ENCODE data around the gene PAK4.
"Not testable (repeated sequence)": the region's sequence is repeated elsewhere in the genome, so short reads cannot be mapped to it uniquely, and the experiment has no call there.

PAK4 gene

GRCh38 chr19:39110263-39110967, 15.2 kb upstream of the PAK4 start:
- WGBS (ENCODE audit: insufficient coverage), result 24% methylated on average over 13 of the region's 16 CpGs
- Histone ChIP-seq H3K27ac (ENCODE audit: insufficient read depth in 1 of 2, low read depth in 1 of 2, low read length in 2 of 2, poor library complexity in 1 of 2, severe bottlenecking in 2 of 2) (no peak overlapping the region), H3K4me1 (ENCODE audit: control extremely low read depth in 1 of 4, control insufficient read depth in 4 of 4, insufficient read depth in 4 of 4, low read length in 3 of 4) (peaks cover 0 to 5% (median 1%) of the 10 kb centered on the region in 4 experiments), H3K9me3 (ENCODE audit: control extremely low read depth in 1 of 5, control insufficient read depth in 4 of 5, insufficient read depth in 2 of 5, low read depth in 1 of 5, low read length in 4 of 5) (no peaks in the 10 kb centered on the region), H3K4me3 (ENCODE audit: control insufficient read depth in 1 of 7, extremely low read depth in 1 of 7, insufficient read depth in 4 of 7, low read depth in 2 of 7, low read length in 6 of 7) (no peak overlapping the region), H3K36me3 (ENCODE audit: control insufficient read depth in 4 of 4, insufficient read depth in 4 of 4, low read length in 3 of 4) (no peaks in the 10 kb centered on the region), H3K27me3 (replicated peaks in 2 of 5; ENCODE audit: control insufficient read depth in 4 of 5, insufficient read depth in 5 of 5, low read length in 4 of 5) (no peaks in the 10 kb centered on the region)
- ChIA-PET CTCF (interaction anchor here (0.6 to 2.4 kb wide), 13 partner anchors 8 to 161 kb away, joined by 3 to 7 read pairs (median 3); partner anchors contain the start of gene IFNL4), POLR2A (no interaction called here)
- DNase-seq, result peak; percentile 41 to 69 (median 52)

- no peak overlapping the region for H3K4me3 ChIP-seq (ENCODE audit: control insufficient read depth in 1 of 7, extremely low read depth in 1 of 7, insufficient read depth in 4 of 7, low read depth in 2 of 7, low read length in 6 of 7)
- H3K36me3 ChIP-seq (ENCODE audit: control insufficient read depth in 4 of 4, insufficient read depth in 4 of 4, low read length in 3 of 4), result no peaks in the 10 kb centered on the region
- no peak overlapping the region for H3K27ac ChIP-seq (ENCODE audit: insufficient read depth in 1 of 2, low read depth in 1 of 2, low read length in 2 of 2, poor library complexity in 1 of 2, severe bottlenecking in 2 of 2)
- H3K4me1 ChIP-seq (ENCODE audit: control extremely low read depth in 1 of 4, control insufficient read depth in 4 of 4, insufficient read depth in 4 of 4, low read length in 3 of 4), result peaks cover 0 to 5% (median 1%) of the 10 kb centered on the region in 4 experiments
- WGBS (ENCODE audit: insufficient coverage), result 67% methylated on average over 13 of the region's 18 CpGs
- ChIA-PET CTCF (interaction anchor here (2.4 kb wide), 1 partner anchor 12 kb away, joined by 6 read pairs; no protein-coding TSS in a partner anchor), POLR2A (no interaction called here)
- no peaks in the 10 kb centered on the region for H3K9me3 ChIP-seq (ENCODE audit: control extremely low read depth in 1 of 5, control insufficient read depth in 4 of 5, insufficient read depth in 2 of 5, low read depth in 1 of 5, low read length in 4 of 5)
- peak in 1 of 3 donors; percentile 14 for DNase-seq
- H3K27me3 ChIP-seq (replicated peaks in 2 of 5; ENCODE audit: control insufficient read depth in 4 of 5, insufficient read depth in 5 of 5, low read length in 4 of 5), result no peaks in the 10 kb centered on the region
Observed at GRCh38 chr19:39111593-39112199, 13.9 kb upstream of the PAK4 start.

GRCh38 chr19:39112338-39112890, 13.2 kb upstream of the PAK4 start:
- DNase-seq, result no peak
- CTCF ChIA-PET, result interaction anchor here (1.1 kb wide), 1 partner anchor 76 kb away, joined by 3 read pairs; no protein-coding TSS in a partner anchor
- H3K27me3 ChIP-seq (replicated peaks in 2 of 5; ENCODE audit: control insufficient read depth in 4 of 5, insufficient read depth in 5 of 5, low read length in 4 of 5), result no peaks in the 10 kb centered on the region
- 97% methylated on average over 15 of the region's 15 CpGs for WGBS (ENCODE audit: insufficient coverage)
- H3K4me1 ChIP-seq (ENCODE audit: control extremely low read depth in 1 of 4, control insufficient read depth in 4 of 4, insufficient read depth in 4 of 4, low read length in 3 of 4), result peaks cover 0 to 5% (median 1%) of the 10 kb centered on the region in 4 experiments
- no peak overlapping the region for H3K27ac ChIP-seq (ENCODE audit: insufficient read depth in 1 of 2, low read depth in 1 of 2, low read length in 2 of 2, poor library complexity in 1 of 2, severe bottlenecking in 2 of 2)
- no peak overlapping the region for H3K4me3 ChIP-seq (ENCODE audit: control insufficient read depth in 1 of 7, extremely low read depth in 1 of 7, insufficient read depth in 4 of 7, low read depth in 2 of 7, low read length in 6 of 7)
- POLR2A ChIA-PET, result no interaction called here
- no peaks in the 10 kb centered on the region for H3K9me3 ChIP-seq (ENCODE audit: control extremely low read depth in 1 of 5, control insufficient read depth in 4 of 5, insufficient read depth in 2 of 5, low read depth in 1 of 5, low read length in 4 of 5)
- H3K36me3 ChIP-seq (ENCODE audit: control insufficient read depth in 4 of 4, insufficient read depth in 4 of 4, low read length in 3 of 4), result no peaks in the 10 kb centered on the region

- no peak for DNase-seq
- H3K4me3 ChIP-seq (ENCODE audit: control insufficient read depth in 1 of 7, extremely low read depth in 1 of 7, insufficient read depth in 4 of 7, low read depth in 2 of 7, low read length in 6 of 7), result no peak overlapping the region
- H3K4me1 ChIP-seq (ENCODE audit: control extremely low read depth in 1 of 4, control insufficient read depth in 4 of 4, insufficient read depth in 4 of 4, low read length in 3 of 4), result peaks cover 0 to 5% (median 1%) of the 10 kb centered on the region in 4 experiments
- no peaks in the 10 kb centered on the region for H3K9me3 ChIP-seq (ENCODE audit: control extremely low read depth in 1 of 5, control insufficient read depth in 4 of 5, insufficient read depth in 2 of 5, low read depth in 1 of 5, low read length in 4 of 5)
- ChIA-PET POLR2A (no interaction called here), CTCF (interaction anchor here (1.1 kb wide), 1 partner anchor 75 kb away, joined by 3 read pairs; no protein-coding TSS in a partner anchor)
- WGBS (ENCODE audit: insufficient coverage), result 87% methylated on average over 5 of the region's 10 CpGs
- H3K27ac ChIP-seq (ENCODE audit: insufficient read depth in 1 of 2, low read depth in 1 of 2, low read length in 2 of 2, poor library complexity in 1 of 2, severe bottlenecking in 2 of 2), result no peak overlapping the region
- no peaks in the 10 kb centered on the region for H3K27me3 ChIP-seq (replicated peaks in 2 of 5; ENCODE audit: control insufficient read depth in 4 of 5, insufficient read depth in 5 of 5, low read length in 4 of 5)
- no peaks in the 10 kb centered on the region for H3K36me3 ChIP-seq (ENCODE audit: control insufficient read depth in 4 of 4, insufficient read depth in 4 of 4, low read length in 3 of 4)
Observed at GRCh38 chr19:39113199-39113598, 12.4 kb upstream of the PAK4 start.

GRCh38 chr19:39115105-39115847, 10.3 kb upstream of the PAK4 start:
- 98% methylated on average over 9 of the region's 11 CpGs for WGBS (ENCODE audit: insufficient coverage)
- CTCF ChIA-PET, result interaction anchor here (1.5 kb wide), 2 partner anchors 13 to 63 kb away, joined by 3 to 5 read pairs; no protein-coding TSS in a partner anchor
- POLR2A ChIA-PET, result no interaction called here
- no peaks in the 10 kb centered on the region for H3K9me3 ChIP-seq (ENCODE audit: control extremely low read depth in 1 of 5, control insufficient read depth in 4 of 5, insufficient read depth in 2 of 5, low read depth in 1 of 5, low read length in 4 of 5)
- no peaks in the 10 kb centered on the region for H3K27me3 ChIP-seq (replicated peaks in 2 of 5; ENCODE audit: control insufficient read depth in 4 of 5, insufficient read depth in 5 of 5, low read length in 4 of 5)
- no peak overlapping the region for H3K4me3 ChIP-seq (ENCODE audit: control insufficient read depth in 1 of 7, extremely low read depth in 1 of 7, insufficient read depth in 4 of 7, low read depth in 2 of 7, low read length in 6 of 7)
- peaks cover 0 to 5% (median 1%) of the 10 kb centered on the region in 4 experiments for H3K4me1 ChIP-seq (ENCODE audit: control extremely low read depth in 1 of 4, control insufficient read depth in 4 of 4, insufficient read depth in 4 of 4, low read length in 3 of 4)
- DNase-seq, result no peak
- H3K36me3 ChIP-seq (ENCODE audit: control insufficient read depth in 4 of 4, insufficient read depth in 4 of 4, low read length in 3 of 4), result no peaks in the 10 kb centered on the region
- no peak overlapping the region for H3K27ac ChIP-seq (ENCODE audit: insufficient read depth in 1 of 2, low read depth in 1 of 2, low read length in 2 of 2, poor library complexity in 1 of 2, severe bottlenecking in 2 of 2)

GRCh38 chr19:39117023-39117422, 8.6 kb upstream of the PAK4 start:
- DNase-seq; H3K4me1 ChIP-seq (ENCODE audit: control extremely low read depth in 1 of 4, control insufficient read depth in 4 of 4, insufficient read depth in 4 of 4, low read length in 3 of 4); H3K36me3 ChIP-seq (ENCODE audit: control insufficient read depth in 4 of 4, insufficient read depth in 4 of 4, low read length in 3 of 4); H3K27me3 ChIP-seq (replicated peaks in 2 of 5; ENCODE audit: control insufficient read depth in 4 of 5, insufficient read depth in 5 of 5, low read length in 4 of 5); H3K9me3 ChIP-seq (ENCODE audit: control extremely low read depth in 1 of 5, control insufficient read depth in 4 of 5, insufficient read depth in 2 of 5, low read depth in 1 of 5, low read length in 4 of 5); CTCF ChIA-PET; H3K27ac ChIP-seq (ENCODE audit: insufficient read depth in 1 of 2, low read depth in 1 of 2, low read length in 2 of 2, poor library complexity in 1 of 2, severe bottlenecking in 2 of 2); H3K4me3 ChIP-seq (ENCODE audit: control insufficient read depth in 1 of 7, extremely low read depth in 1 of 7, insufficient read depth in 4 of 7, low read depth in 2 of 7, low read length in 6 of 7); POLR2A ChIA-PET: not testable (repeated sequence)
- WGBS (ENCODE audit: insufficient coverage), result 100% methylated on average over 8 of the region's 8 CpGs

Measured in common myeloid progenitor, CD34-positive (primary cell).